ENCODE data around the gene PRCC.

PRCC gene

GRCh38 chr1:156766298-156767100, 836 bp upstream of the PRCC start:
- peak overlapping the region; percentile 84 for H3K4me3 ChIP-seq (ENCODE audit: low read depth, low read length)
- no peak for TF ChIP-seq CTCF (IDR thresholded peaks at IDR 0.05; ENCODE audit: insufficient read depth, low read depth, low read length, missing control alignments)
- no peak for DNase-seq (ENCODE audit: low read depth)

- H3K4me3 ChIP-seq (ENCODE audit: low read depth, low read length) = peak overlapping the region; percentile 92
- TF ChIP-seq CTCF (IDR thresholded peaks at IDR 0.05; ENCODE audit: insufficient read depth, low read depth, low read length, missing control alignments) = no peak
- peak; percentile 57 for DNase-seq (ENCODE audit: low read depth)
Measured at GRCh38 chr1:156767879-156768604, 707 bp downstream of the PRCC start.

- DNase-seq (ENCODE audit: low read depth) = no peak
- H3K4me3 ChIP-seq (ENCODE audit: low read depth, low read length) = peak overlapping the region; percentile 92
- TF ChIP-seq CTCF (IDR thresholded peaks at IDR 0.05; ENCODE audit: insufficient read depth, low read depth, low read length, missing control alignments) = no peak
Measured at GRCh38 chr1:156768610-156769295, 1.4 kb downstream of the PRCC start.

- no peak for TF ChIP-seq CTCF (IDR thresholded peaks at IDR 0.05; ENCODE audit: insufficient read depth, low read depth, low read length, missing control alignments)
- no peak for DNase-seq (ENCODE audit: low read depth)
- no peak overlapping the region for H3K4me3 ChIP-seq (ENCODE audit: low read depth, low read length)
Measured at GRCh38 chr1:156772222-156772621, 4.9 kb downstream of the PRCC start.

- no peak for DNase-seq (ENCODE audit: low read depth)
- H3K4me3 ChIP-seq (ENCODE audit: low read depth, low read length) = no peak overlapping the region
- TF ChIP-seq CTCF (IDR thresholded peaks at IDR 0.05; ENCODE audit: insufficient read depth, low read depth, low read length, missing control alignments) = no peak
Measured at GRCh38 chr1:156772728-156773497, 5.6 kb downstream of the PRCC start.

- no peak for DNase-seq (ENCODE audit: low read depth)
- no peak for TF ChIP-seq CTCF (IDR thresholded peaks at IDR 0.05; ENCODE audit: insufficient read depth, low read depth, low read length, missing control alignments)
- H3K4me3 ChIP-seq (ENCODE audit: low read depth, low read length) = no peak overlapping the region
Measured at GRCh38 chr1:156773607-156774006, 6.3 kb downstream of the PRCC start.

Measured in GM12865 (cell line).